Right lobe of liver (tissue), 4 donors: ENCODE data around the gene THSD7B.

Experiments used
- POLR2A ChIP-seq: fragments of 450-650 bp; IDR thresholded peaks from one replicate; pipeline ENCODE4 v1.6.1; 2017; ENCODE audit warnings: antibody characterized with exemption, mild to moderate bottlenecking
- TF ChIP-seq, protein P1 (sequence below), 4 donors: fragments of 200-600 bp in 3 of 4; fragments of 450-650 bp in 1 of 4; IDR thresholded peaks; one replicate each; pipeline versions ENCODE4 v1.5.1 to v1.8.0; 2016 to 2022; ENCODE audit warnings: antibody characterized with exemption in 4 of 4, mild to moderate bottlenecking in 2 of 4
- donor health status: DM: no; HTN: no; CAD: no.
- donor health status: DM: no; HTN: no; CAD: no.
- donor health status: DM: no; HTN: yes; CAD: no.

DNA sequence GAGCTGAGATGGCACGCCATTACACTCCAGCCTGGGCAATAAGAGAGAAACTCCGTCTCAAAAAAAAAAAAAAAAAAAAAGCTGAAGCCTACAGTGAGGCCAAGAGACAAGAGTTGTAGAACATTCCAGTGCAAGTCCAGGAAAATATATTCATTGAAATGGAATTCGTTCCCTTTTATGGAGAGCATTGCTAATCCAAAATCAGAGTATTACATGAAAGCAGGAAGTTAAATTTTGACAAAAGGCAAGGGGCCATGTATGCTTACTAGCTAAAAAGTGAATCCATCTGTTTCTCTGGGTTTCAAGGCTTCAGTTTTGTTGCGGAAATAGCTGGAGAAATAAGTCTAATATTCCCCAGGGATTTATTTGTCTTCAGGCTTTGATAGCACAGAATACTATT lies 471.7 kb downstream of the THSD7B start:
- TF ChIP-seq, protein P1, sequence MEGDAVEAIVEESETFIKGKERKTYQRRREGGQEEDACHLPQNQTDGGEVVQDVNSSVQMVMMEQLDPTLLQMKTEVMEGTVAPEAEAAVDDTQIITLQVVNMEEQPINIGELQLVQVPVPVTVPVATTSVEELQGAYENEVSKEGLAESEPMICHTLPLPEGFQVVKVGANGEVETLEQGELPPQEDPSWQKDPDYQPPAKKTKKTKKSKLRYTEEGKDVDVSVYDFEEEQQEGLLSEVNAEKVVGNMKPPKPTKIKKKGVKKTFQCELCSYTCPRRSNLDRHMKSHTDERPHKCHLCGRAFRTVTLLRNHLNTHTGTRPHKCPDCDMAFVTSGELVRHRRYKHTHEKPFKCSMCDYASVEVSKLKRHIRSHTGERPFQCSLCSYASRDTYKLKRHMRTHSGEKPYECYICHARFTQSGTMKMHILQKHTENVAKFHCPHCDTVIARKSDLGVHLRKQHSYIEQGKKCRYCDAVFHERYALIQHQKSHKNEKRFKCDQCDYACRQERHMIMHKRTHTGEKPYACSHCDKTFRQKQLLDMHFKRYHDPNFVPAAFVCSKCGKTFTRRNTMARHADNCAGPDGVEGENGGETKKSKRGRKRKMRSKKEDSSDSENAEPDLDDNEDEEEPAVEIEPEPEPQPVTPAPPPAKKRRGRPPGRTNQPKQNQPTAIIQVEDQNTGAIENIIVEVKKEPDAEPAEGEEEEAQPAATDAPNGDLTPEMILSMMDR (IDR thresholded peaks at IDR 0.05), result no peak
- no peak for TF ChIP-seq POLR2A
